Smooth muscle cell (in vitro differentiated cells): ENCODE results near the gene WDR41. TPM values are rescaled to one million over a fixed set of nuclear protein-coding genes. Genes with fewer than 3 reads are reported as not detected.
"Not testable (repeated sequence)": the region's sequence is repeated elsewhere in the genome, so short reads cannot be mapped to it uniquely, and the experiment has no call there.

ENCODE experiments used
- DNase-seq: peaks from one replicate; lab custom pipeline; 2025; ENCODE audit not compliant: unreplicated experiment; lab: John Stamatoyannopoulos, UW
- H2AFZ ChIP-seq: fragments of 200-600 bp; sonication (generic); 2 replicates; pipeline ENCODE4 v1.6.0; 2016; ENCODE audit warnings: antibody characterized with exemption, low read depth, mild to moderate bottlenecking
- H3F3A ChIP-seq: fragments of 200-600 bp; sonication (generic); 2 replicates; pipeline ENCODE4 v1.6.0; 2017; ENCODE audit warnings: antibody characterized with exemption, low read depth
- H3K27ac ChIP-seq: fragments of 200-600 bp; sonication (generic); 2 replicates; pipeline ENCODE4 v1.5.1; 2016; ENCODE audit warnings: low read depth, mild to moderate bottlenecking
- H3K27me3 ChIP-seq: fragments of 200-600 bp; sonication (generic); 2 replicates; pipeline ENCODE4 v1.6.1; 2016; ENCODE audit warnings: low read depth, mild to moderate bottlenecking
- H3K36me3 ChIP-seq: fragments of 200-600 bp; sonication (generic); 2 replicates; pipeline ENCODE4 v1.5.1; 2016; ENCODE audit warnings: low read depth
- H3K4me1 ChIP-seq: fragments of 200-600 bp; sonication (generic); 2 replicates; pipeline ENCODE4 v1.5.1; 2016; ENCODE audit warnings: low read depth
- H3K4me2 ChIP-seq: fragments of 200-600 bp; sonication (generic); 2 replicates; pipeline ENCODE4 v1.6.0; 2016; ENCODE audit warnings: mild to moderate bottlenecking
- H3K4me3 ChIP-seq: fragments of 200-600 bp; sonication (generic); 2 replicates; pipeline ENCODE4 v1.5.1; 2016; ENCODE audit warnings: mild to moderate bottlenecking
- H3K79me2 ChIP-seq: fragments of 200-600 bp; sonication (generic); 2 replicates; pipeline ENCODE4 v1.6.0; 2016; ENCODE audit warnings: low read depth, mild to moderate bottlenecking
- H3K9ac ChIP-seq: fragments of 200-600 bp; sonication (generic); 2 replicates; pipeline ENCODE4 v1.6.0; 2016; ENCODE audit warnings: low read depth
- H3K9me3 ChIP-seq: fragments of 200-600 bp; sonication (generic); replicated peaks from 2 replicates; pipeline ENCODE4 v1.5.1; 2016; ENCODE audit warnings: low read depth
- H4K20me1 ChIP-seq: fragments of 200-600 bp; sonication (generic); 2 replicates; pipeline ENCODE4 v1.6.0; 2016; ENCODE audit warnings: low read depth
- WGBS: methylation state at CpG from one replicate; pipeline ENCODE4 v1.1.7; 2016; ENCODE audit warnings: low lambda C conversion rate; 5-methylcytosine and 5-hydroxymethylcytosine counted together
- polyA plus RNA-seq: library from polyadenylated mRNA; unstranded; fragments of >200 nt; fragmentation: Nextera tagmentation; extraction: Ambion mirVana; gene quantifications from 2 replicates; pipeline ENCODE4 v1.2.1, GENCODE V29; 2016
- total RNA-seq: library from RNA; depleted of rRNA; stranded (reverse); fragments of >200 nt; gene quantifications from 2 replicates; pipeline ENCODE4 v1.2.3, GENCODE V29; 2014
- TF ChIP-seq, protein P1 (sequence below): fragments of 200-600 bp; sonication (generic); IDR thresholded peaks from 2 replicates; pipeline ENCODE4 v1.5.1; 2017; ENCODE audit warnings: borderline replicate concordance, mild to moderate bottlenecking, antibody characterized with exemption; ENCODE audit not compliant: insufficient read depth, poor library complexity, severe bottlenecking

Gene WDR41
- total and polyA plus RNA-seq, 2 experiments from 2014 or later, result 75.9 to 115 TPM

- Histone ChIP-seq H3K27me3 (peaks cover 26% of the 10 kb centered on the region), H3K9ac (no peak overlapping the region), H3K9me3 (no peaks in the 10 kb centered on the region), H3K79me2 (no peaks in the 10 kb centered on the region), H3K27ac (no peak overlapping the region), H3K36me3 (no peaks in the 10 kb centered on the region), H2AFZ (no peak overlapping the region), H3K4me3 (no peak overlapping the region), H3K4me1 (no peaks in the 10 kb centered on the region), H3F3A (no peaks in the 10 kb centered on the region), H4K20me1 (no peaks in the 10 kb centered on the region), H3K4me2 (no peak overlapping the region)
- 100% methylated on average over 1 of the region's 1 CpG for WGBS
- TF ChIP-seq, protein P1, sequence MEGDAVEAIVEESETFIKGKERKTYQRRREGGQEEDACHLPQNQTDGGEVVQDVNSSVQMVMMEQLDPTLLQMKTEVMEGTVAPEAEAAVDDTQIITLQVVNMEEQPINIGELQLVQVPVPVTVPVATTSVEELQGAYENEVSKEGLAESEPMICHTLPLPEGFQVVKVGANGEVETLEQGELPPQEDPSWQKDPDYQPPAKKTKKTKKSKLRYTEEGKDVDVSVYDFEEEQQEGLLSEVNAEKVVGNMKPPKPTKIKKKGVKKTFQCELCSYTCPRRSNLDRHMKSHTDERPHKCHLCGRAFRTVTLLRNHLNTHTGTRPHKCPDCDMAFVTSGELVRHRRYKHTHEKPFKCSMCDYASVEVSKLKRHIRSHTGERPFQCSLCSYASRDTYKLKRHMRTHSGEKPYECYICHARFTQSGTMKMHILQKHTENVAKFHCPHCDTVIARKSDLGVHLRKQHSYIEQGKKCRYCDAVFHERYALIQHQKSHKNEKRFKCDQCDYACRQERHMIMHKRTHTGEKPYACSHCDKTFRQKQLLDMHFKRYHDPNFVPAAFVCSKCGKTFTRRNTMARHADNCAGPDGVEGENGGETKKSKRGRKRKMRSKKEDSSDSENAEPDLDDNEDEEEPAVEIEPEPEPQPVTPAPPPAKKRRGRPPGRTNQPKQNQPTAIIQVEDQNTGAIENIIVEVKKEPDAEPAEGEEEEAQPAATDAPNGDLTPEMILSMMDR, result no peak
- DNase-seq, result no peak
These were observed 22.3 kb upstream of the WDR41 start for GRCh38 chr5:77514457-77514856.

GRCh38 chr5:77513321-77513720 lies 21.2 kb upstream of the WDR41 start:
- Histone ChIP-seq H3K9me3 (no peaks in the 10 kb centered on the region), H3K9ac (no peak overlapping the region), H4K20me1 (no peaks in the 10 kb centered on the region), H3K27ac (no peak overlapping the region), H3K79me2 (no peaks in the 10 kb centered on the region), H3F3A (no peaks in the 10 kb centered on the region), H3K4me3 (no peak overlapping the region), H3K27me3 (peaks cover 31% of the 10 kb centered on the region), H3K36me3 (no peaks in the 10 kb centered on the region), H2AFZ (no peak overlapping the region), H3K4me1 (no peaks in the 10 kb centered on the region), H3K4me2 (no peak overlapping the region)
- DNase-seq, result no peak
- TF ChIP-seq, protein P1, result no peak
- 87% methylated on average over 1 of the region's 1 CpG for WGBS

DNA sequence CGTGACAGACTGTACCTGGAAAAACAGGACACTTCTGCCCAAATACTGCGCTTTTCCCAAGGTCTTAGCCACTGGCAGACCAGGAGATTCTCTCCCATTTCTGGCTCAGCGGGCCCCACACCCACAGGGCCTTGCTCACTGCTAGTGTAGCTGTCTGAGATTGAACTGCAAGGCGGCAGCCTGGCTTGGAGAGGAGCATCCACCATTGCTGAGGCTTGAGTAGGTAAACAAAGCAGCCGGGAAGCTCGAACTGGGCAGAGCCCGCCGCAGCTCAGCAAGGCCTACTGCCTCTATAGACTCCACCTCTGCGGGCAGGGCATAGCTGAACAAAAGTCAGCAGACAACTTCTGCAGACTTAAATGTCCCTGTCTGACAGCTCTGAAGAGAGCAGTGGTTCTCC lies 9.0 kb upstream of the WDR41 start:
- not testable (repeated sequence) for H3K4me1 ChIP-seq, H3F3A ChIP-seq, H3K4me3 ChIP-seq, H3K9ac ChIP-seq, H3K36me3 ChIP-seq, H2AFZ ChIP-seq, H3K27me3 ChIP-seq, H3K79me2 ChIP-seq, H3K4me2 ChIP-seq, DNase-seq, H3K9me3 ChIP-seq, H4K20me1 ChIP-seq, H3K27ac ChIP-seq
- 88% methylated on average over 9 of the region's 9 CpGs for WGBS

- H3K4me2 ChIP-seq, result no peak overlapping the region
- H3K9me3 ChIP-seq, result no peaks in the 10 kb centered on the region
- H2AFZ ChIP-seq, result no peak overlapping the region
- H3K79me2 ChIP-seq, result no peaks in the 10 kb centered on the region
- no peak overlapping the region for H3K4me3 ChIP-seq
- WGBS, result 94% methylated on average over 2 of the region's 2 CpGs
- H3K9ac ChIP-seq, result no peak overlapping the region
- TF ChIP-seq, protein P1, result no peak
- no peaks in the 10 kb centered on the region for H3F3A ChIP-seq
- DNase-seq, result no peak
- H3K27me3 ChIP-seq, result peaks cover 4% of the 10 kb centered on the region
- no peaks in the 10 kb centered on the region for H3K36me3 ChIP-seq
- no peak overlapping the region for H3K27ac ChIP-seq
- H3K4me1 ChIP-seq, result no peaks in the 10 kb centered on the region
- no peaks in the 10 kb centered on the region for H4K20me1 ChIP-seq
These were observed 7.9 kb upstream of the WDR41 start for GRCh38 chr5:77499973-77500372.
